Activated B cell treated with CpG ODN at 0.5 μM for 24 hours (primary cell): ENCODE results near the gene AIF1. TPM values are rescaled to one million over a fixed set of nuclear protein-coding genes. Genes with fewer than 3 reads are reported as not detected.

ENCODE experiments used
- ATAC-seq: fragments of 200-7000 bp; cut with Tn5 transposase; one replicate; pipeline ENCODE4 v1.10.0; 2021; ENCODE audit warnings: low read depth, mild to moderate bottlenecking, moderate library complexity
- CTCF ChIA-PET: fragments of 350-600 bp; sonication (Branson Sonifier 250); formaldehyde crosslinking; loops from one replicate; lab custom pipeline; 2021; ENCODE audit warnings: antibody characterized with exemption; lab: Charles Lee
- POLR2A ChIA-PET: fragments of 350-600 bp; sonication (Branson Sonifier 250); formaldehyde crosslinking; loops from one replicate; lab custom pipeline; 2021; ENCODE audit warnings: antibody characterized with exemption; lab: Charles Lee
- DNase-seq: peaks from one replicate; pipeline ENCODE4 v3.0.0; 2022
- H3K27ac Mint-ChIP-seq: one replicate; pipeline ENCODE4 v1.8.0; 2020; ENCODE audit warnings: mixed read lengths
- H3K27me3 Mint-ChIP-seq: one replicate; pipeline ENCODE4 v1.8.0; 2021; ENCODE audit warnings: mixed read lengths
- H3K36me3 Mint-ChIP-seq: one replicate; pipeline ENCODE4 v1.8.0; 2021; ENCODE audit warnings: low read depth, mixed read lengths
- H3K4me1 Mint-ChIP-seq: one replicate; pipeline ENCODE4 v1.8.0; 2021; ENCODE audit warnings: mixed read lengths
- H3K4me3 Mint-ChIP-seq: one replicate; pipeline ENCODE4 v1.8.0; 2020; ENCODE audit warnings: mild to moderate bottlenecking, mixed read lengths
- H3K9me3 Mint-ChIP-seq: one replicate; pipeline ENCODE4 v1.8.0; 2020; ENCODE audit warnings: mixed read lengths
- intact Hi-C: fragments of 100-400 bp; cut with micrococcal nuclease; formaldehyde crosslinking; loops from one replicate; pipeline ENCODE4 v1.15.1; 2024
- total RNA-seq: library from RNA; stranded (reverse); gene quantifications from 2 replicates; pipeline ENCODE4 v1.2.3, GENCODE V29; 2022
- TF ChIP-seq, protein P1 (sequence below): fragments of 200-600 bp; IDR thresholded peaks from one replicate; pipeline ENCODE4 v1.8.0; 2022; ENCODE audit warnings: antibody characterized with exemption, mild to moderate bottlenecking

Gene AIF1
- total RNA-seq, 1 donor from 2014 or later: 2.0 TPM

DNA sequence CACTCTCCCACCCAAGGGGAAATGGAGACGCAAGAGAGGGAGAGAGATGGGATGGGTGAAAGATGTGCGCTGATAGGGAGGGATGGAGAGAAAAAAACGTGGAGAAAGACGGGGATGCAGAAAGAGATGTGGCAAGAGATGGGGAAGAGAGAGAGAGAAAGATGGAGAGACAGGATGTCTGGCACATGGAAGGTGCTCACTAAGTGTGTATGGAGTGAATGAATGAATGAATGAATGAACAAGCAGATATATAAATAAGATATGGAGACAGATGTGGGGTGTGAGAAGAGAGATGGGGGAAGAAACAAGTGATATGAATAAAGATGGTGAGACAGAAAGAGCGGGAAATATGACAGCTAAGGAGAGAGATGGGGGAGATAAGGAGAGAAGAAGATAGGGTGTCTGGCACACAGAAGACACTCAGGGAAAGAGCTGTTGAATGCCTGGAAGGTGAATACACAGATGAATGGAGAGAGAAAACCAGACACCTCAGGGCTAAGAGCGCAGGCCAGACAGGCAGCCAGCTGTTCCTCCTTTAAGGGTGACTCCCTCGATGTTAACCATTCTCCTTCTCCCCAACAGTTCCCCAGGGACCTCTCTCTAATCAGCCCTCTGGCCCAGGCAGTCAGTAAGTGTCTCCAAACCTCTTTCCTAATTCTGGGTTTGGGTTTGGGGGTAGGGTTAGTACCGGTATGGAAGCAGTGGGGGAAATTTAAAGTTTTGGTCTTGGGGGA lies 38.9 kb upstream of the AIF1 start:
- ATAC-seq (no peak), DNase-seq (no peak)
- Mint-ChIP-seq H3K36me3 (peaks cover 65% of the 10 kb centered on the region), H3K9me3 (no peaks in the 10 kb centered on the region), H3K4me3 (peak overlapping the region; percentile 98), H3K4me1 (peaks cover 91% of the 10 kb centered on the region), H3K27ac (peak overlapping the region; percentile 99), H3K27me3 (no peaks in the 10 kb centered on the region)
- ChIA-PET POLR2A (interaction anchor here (0.6 to 26.0 kb wide), 21 partner anchors 1 to 961 kb away, joined by 3 to 1155 read pairs (median 6); partner anchors contain the start of genes ABHD16A, ATP6V1G2, BAG6 and C6orf47), CTCF (interaction anchor here (1.0 to 25.7 kb wide), 5 partner anchors 8 to 23 kb away, joined by 3 to 611 read pairs (median 33); partner anchors contain the start of genes ATP6V1G2, DDX39B, LST1 and LTB)
- intact Hi-C loops: loop anchor here (1.0 to 2.0 kb wide), 2 partner anchors 10 to 77 kb away; partner anchors contain the start of genes BAG6 and LST1
- TF ChIP-seq, protein P1, sequence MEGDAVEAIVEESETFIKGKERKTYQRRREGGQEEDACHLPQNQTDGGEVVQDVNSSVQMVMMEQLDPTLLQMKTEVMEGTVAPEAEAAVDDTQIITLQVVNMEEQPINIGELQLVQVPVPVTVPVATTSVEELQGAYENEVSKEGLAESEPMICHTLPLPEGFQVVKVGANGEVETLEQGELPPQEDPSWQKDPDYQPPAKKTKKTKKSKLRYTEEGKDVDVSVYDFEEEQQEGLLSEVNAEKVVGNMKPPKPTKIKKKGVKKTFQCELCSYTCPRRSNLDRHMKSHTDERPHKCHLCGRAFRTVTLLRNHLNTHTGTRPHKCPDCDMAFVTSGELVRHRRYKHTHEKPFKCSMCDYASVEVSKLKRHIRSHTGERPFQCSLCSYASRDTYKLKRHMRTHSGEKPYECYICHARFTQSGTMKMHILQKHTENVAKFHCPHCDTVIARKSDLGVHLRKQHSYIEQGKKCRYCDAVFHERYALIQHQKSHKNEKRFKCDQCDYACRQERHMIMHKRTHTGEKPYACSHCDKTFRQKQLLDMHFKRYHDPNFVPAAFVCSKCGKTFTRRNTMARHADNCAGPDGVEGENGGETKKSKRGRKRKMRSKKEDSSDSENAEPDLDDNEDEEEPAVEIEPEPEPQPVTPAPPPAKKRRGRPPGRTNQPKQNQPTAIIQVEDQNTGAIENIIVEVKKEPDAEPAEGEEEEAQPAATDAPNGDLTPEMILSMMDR: no peak

DNA sequence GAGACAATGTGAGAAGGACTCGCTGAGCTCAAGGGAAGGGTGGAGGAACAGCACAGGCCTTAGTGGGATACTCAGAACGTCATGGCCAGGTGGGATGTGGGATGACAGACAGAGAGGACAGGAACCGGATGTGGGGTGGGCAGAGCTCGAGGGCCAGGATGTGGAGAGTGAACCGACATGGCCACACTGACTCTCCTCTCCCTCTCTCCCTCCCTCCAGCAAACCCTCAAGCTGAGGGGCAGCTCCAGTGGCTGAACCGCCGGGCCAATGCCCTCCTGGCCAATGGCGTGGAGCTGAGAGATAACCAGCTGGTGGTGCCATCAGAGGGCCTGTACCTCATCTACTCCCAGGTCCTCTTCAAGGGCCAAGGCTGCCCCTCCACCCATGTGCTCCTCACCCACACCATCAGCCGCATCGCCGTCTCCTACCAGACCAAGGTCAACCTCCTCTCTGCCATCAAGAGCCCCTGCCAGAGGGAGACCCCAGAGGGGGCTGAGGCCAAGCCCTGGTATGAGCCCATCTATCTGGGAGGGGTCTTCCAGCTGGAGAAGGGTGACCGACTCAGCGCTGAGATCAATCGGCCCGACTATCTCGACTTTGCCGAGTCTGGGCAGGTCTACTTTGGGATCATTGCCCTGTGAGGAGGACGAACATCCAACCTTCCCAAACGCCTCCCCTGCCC lies 38.0 kb upstream of the AIF1 start:
- H3K27me3 Mint-ChIP-seq: no peaks in the 10 kb centered on the region
- DNase-seq (no peak), ATAC-seq (no peak)
- ChIA-PET POLR2A (interaction anchor here (0.6 to 26.0 kb wide), 12 partner anchors 0 to 697 kb away, joined by 3 to 1155 read pairs (median 20); partner anchors contain the start of genes ATP6V1G2, BAG6, DDX39B and LST1), CTCF (interaction anchor here (2.5 to 25.7 kb wide), 4 partner anchors 7 to 24 kb away, joined by 11 to 611 read pairs (median 305); partner anchors contain the start of genes ATP6V1G2, DDX39B, LST1 and LTB)
- intact Hi-C loops: loop anchor here (1.0 kb wide), 1 partner anchor 9 kb away; the partner anchor contains the start of gene LST1
- TF ChIP-seq, protein P1: no peak
- H3K9me3 Mint-ChIP-seq: no peaks in the 10 kb centered on the region
- H3K36me3 Mint-ChIP-seq: peaks cover 74% of the 10 kb centered on the region
- H3K4me1 Mint-ChIP-seq: peaks cover 85% of the 10 kb centered on the region
- peak overlapping the region; percentile 99 for H3K27ac Mint-ChIP-seq
- H3K4me3 Mint-ChIP-seq: peak overlapping the region; percentile 98

DNA sequence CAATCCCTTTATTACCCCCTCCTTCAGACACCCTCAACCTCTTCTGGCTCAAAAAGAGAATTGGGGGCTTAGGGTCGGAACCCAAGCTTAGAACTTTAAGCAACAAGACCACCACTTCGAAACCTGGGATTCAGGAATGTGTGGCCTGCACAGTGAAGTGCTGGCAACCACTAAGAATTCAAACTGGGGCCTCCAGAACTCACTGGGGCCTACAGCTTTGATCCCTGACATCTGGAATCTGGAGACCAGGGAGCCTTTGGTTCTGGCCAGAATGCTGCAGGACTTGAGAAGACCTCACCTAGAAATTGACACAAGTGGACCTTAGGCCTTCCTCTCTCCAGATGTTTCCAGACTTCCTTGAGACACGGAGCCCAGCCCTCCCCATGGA lies 37.5 kb upstream of the AIF1 start:
- H3K9me3 Mint-ChIP-seq: no peaks in the 10 kb centered on the region
- POLR2A ChIA-PET: interaction anchor here (0.6 to 26.0 kb wide), 8 partner anchors 1 to 272 kb away, joined by 3 to 1155 read pairs (median 129); partner anchors contain the start of genes ATP6V1G2, BAG6, LST1 and LTA
- H3K27ac Mint-ChIP-seq: peak overlapping the region; percentile 99
- intact Hi-C loops: no loop called here
- peaks cover 85% of the 10 kb centered on the region for H3K4me1 Mint-ChIP-seq
- no peak for ATAC-seq
- peaks cover 71% of the 10 kb centered on the region for H3K36me3 Mint-ChIP-seq
- TF ChIP-seq, protein P1: no peak
- CTCF ChIA-PET: interaction anchor here (0.7 to 25.7 kb wide), 4 partner anchors 9 to 252 kb away, joined by 4 to 611 read pairs (median 294); partner anchors contain the start of genes ATP6V1G2, DDX39B, NCR3 and NFKBIL1
- H3K27me3 Mint-ChIP-seq: no peaks in the 10 kb centered on the region
- no peak for DNase-seq
- H3K4me3 Mint-ChIP-seq: peak overlapping the region; percentile 98

DNA sequence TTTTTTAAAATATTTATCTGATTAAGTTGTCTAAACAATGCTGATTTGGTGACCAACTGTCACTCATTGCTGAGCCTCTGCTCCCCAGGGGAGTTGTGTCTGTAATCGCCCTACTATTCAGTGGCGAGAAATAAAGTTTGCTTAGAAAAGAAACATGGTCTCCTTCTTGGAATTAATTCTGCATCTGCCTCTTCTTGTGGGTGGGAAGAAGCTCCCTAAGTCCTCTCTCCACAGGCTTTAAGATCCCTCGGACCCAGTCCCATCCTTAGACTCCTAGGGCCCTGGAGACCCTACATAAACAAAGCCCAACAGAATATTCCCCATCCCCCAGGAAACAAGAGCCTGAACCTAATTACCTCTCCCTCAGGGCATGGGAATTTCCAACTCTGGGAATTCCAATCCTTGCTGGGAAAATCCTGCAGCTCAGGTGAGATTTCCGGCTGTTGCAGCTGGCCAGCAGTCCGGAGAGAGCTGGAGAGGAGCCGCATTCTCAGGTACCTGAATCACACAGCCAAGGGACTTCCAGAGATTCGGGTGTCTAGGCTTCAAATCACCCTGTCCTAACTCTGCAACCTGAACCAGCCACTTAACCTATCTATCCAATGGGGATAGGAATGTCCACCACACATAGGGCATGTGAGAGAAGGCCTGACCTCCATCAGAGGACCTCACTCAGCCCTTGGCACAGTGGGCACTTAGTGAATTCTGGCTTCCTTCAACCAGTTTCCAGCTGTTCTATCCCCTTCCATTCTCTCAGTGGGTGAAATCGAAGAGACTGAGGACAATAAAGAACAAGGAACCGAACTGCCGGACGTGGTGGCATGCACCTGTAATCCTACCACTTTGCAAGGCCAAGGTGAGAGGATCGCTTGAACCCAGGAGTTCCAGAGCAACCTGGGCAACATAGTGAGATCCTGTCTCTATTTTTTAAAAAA lies 36.6 kb upstream of the AIF1 start:
- ChIA-PET CTCF (interaction anchor here (0.7 to 25.7 kb wide), 4 partner anchors 10 to 252 kb away, joined by 4 to 611 read pairs (median 294); partner anchors contain the start of genes ATP6V1G2, DDX39B, NCR3 and NFKBIL1), POLR2A (interaction anchor here (12.8 to 26.0 kb wide), 4 partner anchors 2 to 26 kb away, joined by 234 to 1155 read pairs (median 868); partner anchors contain the start of genes LST1, LTA, LTB and NCR3)
- Mint-ChIP-seq H3K9me3 (no peaks in the 10 kb centered on the region), H3K27me3 (no peaks in the 10 kb centered on the region), H3K4me3 (peak overlapping the region; percentile 78), H3K4me1 (peaks cover 83% of the 10 kb centered on the region), H3K27ac (peak overlapping the region; percentile 94), H3K36me3 (peaks cover 63% of the 10 kb centered on the region)
- TF ChIP-seq, protein P1: no peak
- intact Hi-C loops: no loop called here
- ATAC-seq (no peak), DNase-seq (no peak)
